Measurements from ENCODE around the gene MAP3K3.

The MAP3K3 gene

GRCh38 chr17:63621229-63621683 is 961 bp upstream of the MAP3K3 start:
- no peak for DNase-seq (ENCODE audit: extremely low read depth in 1 of 2, low read depth in 1 of 2)

- peak; percentile 16 to 31 for DNase-seq (ENCODE audit: extremely low read depth in 1 of 2, low read depth in 1 of 2)
These were observed 565 bp downstream of the MAP3K3 start for GRCh38 chr17:63622574-63623390.

GRCh38 chr17:63623786-63624530 is 1.7 kb downstream of the MAP3K3 start:
- no peak for DNase-seq (ENCODE audit: extremely low read depth in 1 of 2, low read depth in 1 of 2)

GRCh38 chr17:63624531-63624880 is 2.3 kb downstream of the MAP3K3 start:
- DNase-seq (ENCODE audit: extremely low read depth in 1 of 2, low read depth in 1 of 2), result no peak

GRCh38 chr17:63626551-63627180 is 4.4 kb downstream of the MAP3K3 start:
- no peak for DNase-seq (ENCODE audit: extremely low read depth in 1 of 2, low read depth in 1 of 2)

- no peak for DNase-seq (ENCODE audit: extremely low read depth in 1 of 2, low read depth in 1 of 2)
These were observed 7.4 kb downstream of the MAP3K3 start for GRCh38 chr17:63629627-63630026.

- no peak for DNase-seq (ENCODE audit: extremely low read depth in 1 of 2, low read depth in 1 of 2)
These were observed 8.8 kb downstream of the MAP3K3 start for GRCh38 chr17:63631062-63631461.

GRCh38 chr17:63631626-63632025 is 9.4 kb downstream of the MAP3K3 start:
- DNase-seq (ENCODE audit: extremely low read depth in 1 of 2, low read depth in 1 of 2), result no peak

- DNase-seq (ENCODE audit: extremely low read depth in 1 of 2, low read depth in 1 of 2), result no peak
These were observed 11.5 kb downstream of the MAP3K3 start for GRCh38 chr17:63633742-63634141.

- DNase-seq (ENCODE audit: extremely low read depth in 1 of 2, low read depth in 1 of 2), result no peak
These were observed 11.9 kb downstream of the MAP3K3 start for GRCh38 chr17:63634163-63634562.

- DNase-seq (ENCODE audit: extremely low read depth in 1 of 2, low read depth in 1 of 2), result no peak
These were observed 12.6 kb downstream of the MAP3K3 start for GRCh38 chr17:63634816-63635215.

GRCh38 chr17:63635290-63635689 is 13.1 kb downstream of the MAP3K3 start:
- no peak for DNase-seq (ENCODE audit: extremely low read depth in 1 of 2, low read depth in 1 of 2)

GRCh38 chr17:63635787-63636186 is 13.6 kb downstream of the MAP3K3 start:
- no peak for DNase-seq (ENCODE audit: extremely low read depth in 1 of 2, low read depth in 1 of 2)

- DNase-seq (ENCODE audit: extremely low read depth in 1 of 2, low read depth in 1 of 2), result no peak
These were observed 16.9 kb downstream of the MAP3K3 start for GRCh38 chr17:63639125-63639524.

- no peak for DNase-seq (ENCODE audit: extremely low read depth in 1 of 2, low read depth in 1 of 2)
These were observed 17.8 kb downstream of the MAP3K3 start for GRCh38 chr17:63640038-63640437.

- DNase-seq (ENCODE audit: extremely low read depth in 1 of 2, low read depth in 1 of 2), result no peak
These were observed 19.7 kb downstream of the MAP3K3 start for GRCh38 chr17:63641692-63642448.

GRCh38 chr17:63644846-63645245 is 22.6 kb downstream of the MAP3K3 start:
- no peak for DNase-seq (ENCODE audit: extremely low read depth in 1 of 2, low read depth in 1 of 2)

- DNase-seq (ENCODE audit: extremely low read depth in 1 of 2, low read depth in 1 of 2), result no peak
These were observed 23.7 kb downstream of the MAP3K3 start for GRCh38 chr17:63645775-63646487.

GRCh38 chr17:63646488-63646806 is 24.2 kb downstream of the MAP3K3 start:
- DNase-seq (ENCODE audit: extremely low read depth in 1 of 2, low read depth in 1 of 2), result no peak

GRCh38 chr17:63647065-63647725 is 25.0 kb downstream of the MAP3K3 start:
- DNase-seq (ENCODE audit: extremely low read depth in 1 of 2, low read depth in 1 of 2), result no peak
